Neural progenitor cell (in vitro differentiated cells): ENCODE measurements around the gene GAR1. TPM values are rescaled to one million over a fixed set of nuclear protein-coding genes. Genes with fewer than 3 reads are reported as not detected.

Experiments
- DNase-seq: peaks from one replicate; pipeline ENCODE4 v3.0.0-alpha.2; 2016; ENCODE audit warnings: low spot score
- H2AFZ ChIP-seq: fragments of 200-600 bp; sonication (generic); replicated peaks from 2 replicates; pipeline ENCODE4 v1.6.1; 2016; ENCODE audit warnings: antibody characterized with exemption
- H3F3A ChIP-seq: fragments of 200-600 bp; sonication (generic); 2 replicates; pipeline ENCODE4 v1.6.1; 2016; ENCODE audit warnings: antibody characterized with exemption, low read depth
- H3K27ac ChIP-seq: fragments of 200-600 bp; sonication (generic); 2 replicates; pipeline ENCODE4 v1.5.1; 2016; ENCODE audit warnings: mild to moderate bottlenecking
- H3K27me3 ChIP-seq: fragments of 200-600 bp; sonication (generic); 2 replicates; pipeline ENCODE4 v1.6.1; 2016; ENCODE audit warnings: mild to moderate bottlenecking, moderate library complexity
- H3K36me3 ChIP-seq: fragments of 200-600 bp; sonication (generic); 2 replicates; pipeline ENCODE4 v1.5.1; 2016
- H3K4me1 ChIP-seq: fragments of 200-600 bp; sonication (generic); 2 replicates; pipeline ENCODE4 v1.6.1; 2016; ENCODE audit warnings: mixed run types
- H3K4me2 ChIP-seq: fragments of 200-600 bp; sonication (generic); 2 replicates; pipeline ENCODE4 v1.6.1; 2016
- H3K4me3 ChIP-seq: fragments of 200-600 bp; sonication (generic); 2 replicates; pipeline ENCODE4 v1.5.1; 2016
- H3K79me2 ChIP-seq: fragments of 200-600 bp; sonication (generic); 2 replicates; pipeline ENCODE4 v1.6.1; 2016; ENCODE audit warnings: low read depth
- H3K9ac ChIP-seq: fragments of 200-600 bp; sonication (generic); 2 replicates; pipeline ENCODE4 v1.6.1; 2016
- H3K9me3 ChIP-seq: fragments of 200-600 bp; sonication (generic); 2 replicates; pipeline ENCODE4 v1.5.1; 2016; ENCODE audit warnings: low read depth
- H4K20me1 ChIP-seq: fragments of 200-600 bp; sonication (generic); 2 replicates; pipeline ENCODE4 v1.6.1; 2016; ENCODE audit warnings: low read depth
- H3K27ac Mint-ChIP-seq: 3 replicates; pipeline ENCODE4 v1.8.0; 2021; ENCODE audit warnings: mixed read lengths
- H3K27me3 Mint-ChIP-seq: 2 replicates; pipeline ENCODE4 v1.8.0; 2022; ENCODE audit warnings: low read depth, mild to moderate bottlenecking, inconsistent platforms, moderate library complexity, mixed read lengths; ENCODE audit not compliant: insufficient read depth
- H3K36me3 Mint-ChIP-seq: 3 replicates; pipeline ENCODE4 v1.8.0; 2021; ENCODE audit warnings: mixed read lengths
- H3K4me1 Mint-ChIP-seq: 3 replicates; pipeline ENCODE4 v1.8.0; 2021; ENCODE audit warnings: mixed read lengths
- H3K4me3 Mint-ChIP-seq: 3 replicates; pipeline ENCODE4 v1.8.0; 2021; ENCODE audit warnings: mild to moderate bottlenecking, moderate library complexity, mixed read lengths
- H3K9me3 Mint-ChIP-seq: 3 replicates; pipeline ENCODE4 v1.8.0; 2020; ENCODE audit warnings: mixed read lengths
- EZH2 ChIP-seq: fragments of 200-600 bp; sonication (generic); IDR thresholded peaks from 2 replicates; pipeline ENCODE4 v1.6.1; 2017; ENCODE audit warnings: antibody characterized with exemption, mild to moderate bottlenecking, moderate library complexity
- EZH2phosphoT487 ChIP-seq: fragments of 200-600 bp; sonication (generic); IDR thresholded peaks from 2 replicates; pipeline ENCODE4 v1.6.1; 2017; ENCODE audit warnings: antibody characterized with exemption
- total RNA-seq: library from RNA; depleted of rRNA; stranded (reverse); fragments of >200 nt; gene quantifications from 2 replicates; pipeline ENCODE4 v1.2.3, GENCODE V29; 2015; ENCODE audit warnings: low replicate concordance
- TF ChIP-seq, protein P1 (sequence below): fragments of 200-600 bp; sonication (generic); IDR thresholded peaks from 2 replicates; pipeline ENCODE4 v1.5.1; 2017; ENCODE audit warnings: antibody characterized with exemption, mild to moderate bottlenecking

Gene GAR1
- total RNA-seq, 1 donor from 2014 or later = 10.2 TPM

DNA sequence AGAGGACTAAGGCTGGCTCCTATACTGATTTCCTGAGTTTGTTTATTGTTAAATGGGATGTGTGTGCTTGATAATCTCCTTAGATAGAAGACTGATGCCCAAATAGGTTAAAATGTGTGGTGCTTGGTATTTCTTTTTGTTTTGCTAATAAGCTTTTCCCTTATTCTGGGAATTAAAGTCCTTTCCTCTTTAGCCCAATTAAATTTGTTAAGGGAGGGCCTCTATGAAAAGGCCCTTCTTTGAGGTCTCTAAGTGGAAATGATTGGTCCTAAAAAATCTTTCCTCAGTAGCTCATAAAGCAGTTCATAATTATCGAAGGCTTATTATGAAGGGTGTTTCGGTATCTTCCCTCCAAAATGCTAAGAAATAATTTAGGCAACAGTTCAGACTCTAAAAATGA, 12.1 kb downstream of the GAR1 start, which contains the start of gene RRH:
RRH (plus strand) TSS at position 301 of the 400 bp plus-strand sequence; CDS start at position 357, 56 bp downstream.
- Mint-ChIP-seq H3K9me3 (no peaks in the 10 kb centered on the region), H3K27ac (no peak within 1 kb of the TSS), H3K4me3 (no peak within 1 kb of the TSS), H3K27me3 (no peaks in the 10 kb centered on the region), H3K36me3 (peaks cover 11% of the 10 kb centered on the region), H3K4me1 (no peaks in the 10 kb centered on the region)
- no peak within 1 kb of the TSS for H3K9ac ChIP-seq
- no peak within 1 kb of the TSS for H3K27ac ChIP-seq
- no peaks in the 10 kb centered on the region for H3K27me3 ChIP-seq
- H2AFZ ChIP-seq = no peak within 1 kb of the TSS
- no peaks in the 10 kb centered on the region for H4K20me1 ChIP-seq
- TF ChIP-seq EZH2 (no peak), EZH2phosphoT487 (no peak)
- TF ChIP-seq, protein P1, sequence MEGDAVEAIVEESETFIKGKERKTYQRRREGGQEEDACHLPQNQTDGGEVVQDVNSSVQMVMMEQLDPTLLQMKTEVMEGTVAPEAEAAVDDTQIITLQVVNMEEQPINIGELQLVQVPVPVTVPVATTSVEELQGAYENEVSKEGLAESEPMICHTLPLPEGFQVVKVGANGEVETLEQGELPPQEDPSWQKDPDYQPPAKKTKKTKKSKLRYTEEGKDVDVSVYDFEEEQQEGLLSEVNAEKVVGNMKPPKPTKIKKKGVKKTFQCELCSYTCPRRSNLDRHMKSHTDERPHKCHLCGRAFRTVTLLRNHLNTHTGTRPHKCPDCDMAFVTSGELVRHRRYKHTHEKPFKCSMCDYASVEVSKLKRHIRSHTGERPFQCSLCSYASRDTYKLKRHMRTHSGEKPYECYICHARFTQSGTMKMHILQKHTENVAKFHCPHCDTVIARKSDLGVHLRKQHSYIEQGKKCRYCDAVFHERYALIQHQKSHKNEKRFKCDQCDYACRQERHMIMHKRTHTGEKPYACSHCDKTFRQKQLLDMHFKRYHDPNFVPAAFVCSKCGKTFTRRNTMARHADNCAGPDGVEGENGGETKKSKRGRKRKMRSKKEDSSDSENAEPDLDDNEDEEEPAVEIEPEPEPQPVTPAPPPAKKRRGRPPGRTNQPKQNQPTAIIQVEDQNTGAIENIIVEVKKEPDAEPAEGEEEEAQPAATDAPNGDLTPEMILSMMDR = no peak
- no peak within 1 kb of the TSS for H3K4me2 ChIP-seq
- DNase-seq = no peak
- H3K4me3 ChIP-seq = no peak within 1 kb of the TSS
- H3K79me2 ChIP-seq = no peaks in the 10 kb centered on the region
- H3K9me3 ChIP-seq = no peaks in the 10 kb centered on the region
- no peaks in the 10 kb centered on the region for H3K4me1 ChIP-seq
- H3F3A ChIP-seq = peaks cover 3% of the 10 kb centered on the region
- peaks cover 13% of the 10 kb centered on the region for H3K36me3 ChIP-seq

DNA sequence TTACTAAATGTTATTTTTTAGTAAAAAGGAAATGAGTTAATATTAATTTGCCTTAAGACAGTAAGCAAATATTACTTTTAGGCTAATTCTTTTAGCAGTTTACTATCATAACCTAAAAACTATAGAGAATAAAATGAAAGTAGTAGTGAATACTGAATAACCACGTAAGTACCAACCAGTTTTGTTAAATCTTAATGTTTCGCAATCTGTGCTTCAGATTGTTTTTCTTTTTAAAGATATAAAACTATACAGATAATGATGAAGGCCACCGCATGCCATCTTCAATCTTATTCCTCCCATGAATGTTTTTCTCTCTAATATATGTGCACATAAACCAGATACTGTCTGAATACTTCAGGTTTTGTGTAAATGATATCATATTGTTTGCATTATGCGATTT, 18.2 kb downstream of the GAR1 start:
- no peaks in the 10 kb centered on the region for H3K36me3 Mint-ChIP-seq
- Histone ChIP-seq H3K27me3 (no peaks in the 10 kb centered on the region), H2AFZ (no peak overlapping the region), H3K9me3 (no peaks in the 10 kb centered on the region), H3K27ac (no peak overlapping the region), H3K36me3 (no peaks in the 10 kb centered on the region), H3K4me2 (no peak overlapping the region), H3K4me1 (no peaks in the 10 kb centered on the region), H3K4me3 (no peak overlapping the region), H3K9ac (no peak overlapping the region), H3F3A (no peaks in the 10 kb centered on the region), H3K79me2 (no peaks in the 10 kb centered on the region), H4K20me1 (no peaks in the 10 kb centered on the region)
- H3K4me3 Mint-ChIP-seq = no peak overlapping the region
- no peak for DNase-seq
- no peaks in the 10 kb centered on the region for H3K9me3 Mint-ChIP-seq
- TF ChIP-seq, protein P1 = no peak
- no peak for TF ChIP-seq EZH2phosphoT487
- TF ChIP-seq EZH2 = no peak
- peaks cover 4% of the 10 kb centered on the region for H3K4me1 Mint-ChIP-seq
- no peak overlapping the region for H3K27ac Mint-ChIP-seq
- no peaks in the 10 kb centered on the region for H3K27me3 Mint-ChIP-seq

DNA sequence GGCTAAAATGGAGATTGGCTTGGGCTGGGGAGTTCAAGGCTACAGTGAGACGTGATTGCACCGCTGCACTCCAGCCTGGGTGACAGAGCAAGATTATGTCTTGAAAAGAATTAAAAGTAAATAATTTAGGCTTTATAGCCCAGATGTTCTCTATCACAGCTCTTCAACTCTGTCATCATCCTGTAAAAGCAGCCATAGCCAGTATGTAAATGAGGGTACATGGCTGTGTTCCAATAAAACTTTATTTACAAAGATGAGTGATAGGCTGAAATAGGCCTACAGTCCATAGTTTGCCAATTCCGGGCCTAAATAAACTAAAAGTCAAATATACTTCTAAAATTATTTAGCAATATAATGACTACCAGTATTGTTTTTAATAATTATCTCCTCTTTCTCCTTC, 21.4 kb downstream of the GAR1 start:
- Histone ChIP-seq H3K4me3 (no peak overlapping the region), H3F3A (no peaks in the 10 kb centered on the region), H3K27me3 (no peaks in the 10 kb centered on the region), H3K36me3 (no peaks in the 10 kb centered on the region), H3K4me1 (no peaks in the 10 kb centered on the region), H2AFZ (no peak overlapping the region), H4K20me1 (no peaks in the 10 kb centered on the region), H3K9me3 (no peaks in the 10 kb centered on the region), H3K9ac (no peak overlapping the region), H3K27ac (no peak overlapping the region), H3K79me2 (no peaks in the 10 kb centered on the region), H3K4me2 (no peak overlapping the region)
- no peak overlapping the region for H3K27ac Mint-ChIP-seq
- H3K4me1 Mint-ChIP-seq = peaks cover 4% of the 10 kb centered on the region
- DNase-seq = no peak
- no peaks in the 10 kb centered on the region for H3K9me3 Mint-ChIP-seq
- H3K4me3 Mint-ChIP-seq = no peak overlapping the region
- no peaks in the 10 kb centered on the region for H3K27me3 Mint-ChIP-seq
- TF ChIP-seq EZH2phosphoT487 (no peak), EZH2 (no peak)
- TF ChIP-seq, protein P1 = no peak
- no peaks in the 10 kb centered on the region for H3K36me3 Mint-ChIP-seq
